Keratinocyte (primary cell): ENCODE data around the gene EYS. TPM values are rescaled to one million over a fixed set of nuclear protein-coding genes. Genes with fewer than 3 reads are reported as not detected.

ENCODE experiments used
- DNase-seq: peaks from one replicate; pipeline ENCODE4 v3.0.0-alpha.2; 2011; ENCODE audit warnings: low read depth, missing footprints, low spot score
- FAIRE-seq: peaks from 2 replicates; lab custom pipeline; 2011; peaks lifted over from hg19 to GRCh38; lab: Jason Lieb, UNC
- H2AFZ ChIP-seq: 2 replicates; pipeline ENCODE4 v1.6.0; 2012; ENCODE audit warnings: low read length, control low read depth, inconsistent platforms; ENCODE audit not compliant: control insufficient read depth
- H3K27ac ChIP-seq: 2 replicates; pipeline ENCODE4 v1.5.1; 2011; ENCODE audit warnings: low read length; ENCODE audit not compliant: control insufficient read depth, insufficient read depth
- H3K27me3 ChIP-seq: 3 replicates; pipeline ENCODE4 v1.6.0; 2011; ENCODE audit warnings: low read length; ENCODE audit not compliant: control insufficient read depth, insufficient read depth; ENCODE audit errors: extremely low read depth
- H3K36me3 ChIP-seq, 2 experiments: 2 replicates in 1 of 2; 3 replicates in 1 of 2; pipeline ENCODE4 v1.5.1; 2011; ENCODE audit warnings: low read length in 2 of 2, mild to moderate bottlenecking in 1 of 2; ENCODE audit not compliant: control insufficient read depth in 2 of 2, insufficient read depth in 2 of 2; ENCODE audit errors: extremely low read depth in 1 of 2
- H3K4me1 ChIP-seq: 3 replicates; pipeline ENCODE4 v1.5.1; 2011; ENCODE audit warnings: low read length; ENCODE audit not compliant: control insufficient read depth, insufficient read depth; ENCODE audit errors: extremely low read depth
- H3K4me2 ChIP-seq: 3 replicates; pipeline ENCODE4 v1.6.0; 2011; ENCODE audit warnings: low read depth, low read length; ENCODE audit not compliant: control insufficient read depth, insufficient read depth; ENCODE audit errors: extremely low read depth
- H3K4me3 ChIP-seq, 3 experiments: fragments of 200-600 bp in 1 of 3; sonication (generic) in 1 of 3; 2 replicates in 2 of 3; 3 replicates in 1 of 3; pipeline ENCODE4 v1.5.1; 2011 to 2016; ENCODE audit warnings: low read length in 3 of 3, mild to moderate bottlenecking in 3 of 3, control low read depth in 2 of 3, inconsistent platforms in 1 of 3, low read depth in 1 of 3, mixed read lengths in 1 of 3, mixed run types in 1 of 3, moderate library complexity in 1 of 3; ENCODE audit not compliant: control insufficient read depth in 2 of 3, insufficient read depth in 2 of 3; ENCODE audit errors: extremely low read depth in 1 of 3
- H3K79me2 ChIP-seq: 2 replicates; pipeline ENCODE4 v1.6.0; 2012; ENCODE audit warnings: low read length; ENCODE audit not compliant: control insufficient read depth, insufficient read depth
- H3K9ac ChIP-seq: 3 replicates; pipeline ENCODE4 v1.6.0; 2011; ENCODE audit warnings: low read length; ENCODE audit not compliant: control insufficient read depth, insufficient read depth; ENCODE audit errors: extremely low read depth
- H3K9me1 ChIP-seq: 3 replicates; pipeline ENCODE4 v1.6.0; 2011; ENCODE audit warnings: low read length; ENCODE audit not compliant: control insufficient read depth, insufficient read depth; ENCODE audit errors: extremely low read depth
- H3K9me3 ChIP-seq: 2 replicates; pipeline ENCODE4 v1.5.1; 2012; ENCODE audit warnings: low read depth, low read length; ENCODE audit not compliant: control insufficient read depth
- H4K20me1 ChIP-seq: 3 replicates; pipeline ENCODE4 v1.6.0; 2011; ENCODE audit warnings: low read length; ENCODE audit not compliant: control insufficient read depth, insufficient read depth; ENCODE audit errors: extremely low read depth
- CTCF ChIP-seq, 3 experiments: IDR thresholded peaks in 1 of 3; conservative IDR thresholded peaks in 1 of 3; optimal IDR thresholded peaks in 1 of 3; 2 replicates in 2 of 3; 3 replicates in 1 of 3; pipeline versions ENCODE3 to v1.5.1; 2011; ENCODE audit warnings: low read length in 3 of 3, mild to moderate bottlenecking in 3 of 3, moderate library complexity in 2 of 3, control low read depth in 1 of 3, inconsistent platforms in 1 of 3; ENCODE audit not compliant: insufficient read depth in 2 of 3; ENCODE audit errors: extremely low read depth in 1 of 3
- EZH2 ChIP-seq: IDR thresholded peaks from one replicate; pipeline ENCODE4 v1.6.1; 2012; ENCODE audit warnings: inconsistent platforms, mild to moderate bottlenecking, low read length, moderate library complexity
- dilution Hi-C: fragments of 300-500 bp; cut with MboI; formaldehyde crosslinking; loops from one replicate; pipeline ENCODE4 v1.7.0; 2020; ENCODE audit warnings: low sequenced_read_pairs; ENCODE audit not compliant: extremely low pct_ligation_motif_present
- polyA plus RNA-seq, 5 experiments: library from polyadenylated mRNA; depleted of rRNA in 3 of 5; stranded (reverse) in 3 of 5; stranded (forward) in 1 of 5; unstranded in 1 of 5; fragments of >200 nt; gene quantifications; 1 replicate in 1 of 5; 2 replicates in 3 of 5; 3 replicates in 1 of 5; pipeline versions ENCODE4 v1.2.1 to v1.2.3, GENCODE V29; 2011 to 2012; ENCODE audit warnings: missing spikeins in 2 of 5, low read depth in 1 of 5, low replicate concordance in 1 of 5

The EYS gene
- polyA plus RNA-seq, 1 donor (not counting 4 experiments of a cell fraction or from before 2014, with no cell fraction given): 0.34 TPM

- DNase-seq (no peak), FAIRE-seq (no peak)
- Histone ChIP-seq H3K36me3 (no peaks in the 10 kb centered on the region), H3K4me3 (no peak overlapping the region), H3K4me1 (no peaks in the 10 kb centered on the region), H3K9ac (no peak overlapping the region), H3K9me3 (no peaks in the 10 kb centered on the region), H3K79me2 (no peaks in the 10 kb centered on the region), H2AFZ (no peak overlapping the region), H3K9me1 (no peaks in the 10 kb centered on the region), H3K27ac (no peak overlapping the region), H3K4me2 (no peak overlapping the region), H3K27me3 (no peaks in the 10 kb centered on the region), H4K20me1 (no peaks in the 10 kb centered on the region)
- no peak for TF ChIP-seq CTCF (optimal IDR thresholded peaks at IDR 0.05 in 1 of 3, IDR thresholded peaks at IDR 0.05 in 1 of 3, conservative IDR thresholded peaks at IDR 0.05 in 1 of 3; ENCODE audit: extremely low read depth in 1 of 3, insufficient read depth in 2 of 3, low read length in 3 of 3)
- TF ChIP-seq EZH2: no peak
- dilution Hi-C loops: no loop called here
These were observed 994.4 kb downstream of the EYS start for GRCh38 chr6:64712606-64713005.

GRCh38 chr6:64703922-64704321, 1003.1 kb downstream of the EYS start:
- DNase-seq (no peak), FAIRE-seq (no peak)
- no peaks in the 10 kb centered on the region for H3K27me3 ChIP-seq
- no peaks in the 10 kb centered on the region for H3K9me3 ChIP-seq
- no peak overlapping the region for H3K4me2 ChIP-seq
- H3K9ac ChIP-seq: no peak overlapping the region
- TF ChIP-seq CTCF (optimal IDR thresholded peaks at IDR 0.05 in 1 of 3, IDR thresholded peaks at IDR 0.05 in 1 of 3, conservative IDR thresholded peaks at IDR 0.05 in 1 of 3; ENCODE audit: extremely low read depth in 1 of 3, insufficient read depth in 2 of 3, low read length in 3 of 3) (no peak), EZH2 (no peak)
- no peak overlapping the region for H2AFZ ChIP-seq
- no peaks in the 10 kb centered on the region for H3K36me3 ChIP-seq
- no peaks in the 10 kb centered on the region for H4K20me1 ChIP-seq
- no peaks in the 10 kb centered on the region for H3K4me1 ChIP-seq
- H3K79me2 ChIP-seq: no peaks in the 10 kb centered on the region
- no peak overlapping the region for H3K27ac ChIP-seq
- no peak overlapping the region for H3K4me3 ChIP-seq
- no peaks in the 10 kb centered on the region for H3K9me1 ChIP-seq
- dilution Hi-C loops: no loop called here
